ENCODE data around the gene KANSL3.

The KANSL3 gene

DNA sequence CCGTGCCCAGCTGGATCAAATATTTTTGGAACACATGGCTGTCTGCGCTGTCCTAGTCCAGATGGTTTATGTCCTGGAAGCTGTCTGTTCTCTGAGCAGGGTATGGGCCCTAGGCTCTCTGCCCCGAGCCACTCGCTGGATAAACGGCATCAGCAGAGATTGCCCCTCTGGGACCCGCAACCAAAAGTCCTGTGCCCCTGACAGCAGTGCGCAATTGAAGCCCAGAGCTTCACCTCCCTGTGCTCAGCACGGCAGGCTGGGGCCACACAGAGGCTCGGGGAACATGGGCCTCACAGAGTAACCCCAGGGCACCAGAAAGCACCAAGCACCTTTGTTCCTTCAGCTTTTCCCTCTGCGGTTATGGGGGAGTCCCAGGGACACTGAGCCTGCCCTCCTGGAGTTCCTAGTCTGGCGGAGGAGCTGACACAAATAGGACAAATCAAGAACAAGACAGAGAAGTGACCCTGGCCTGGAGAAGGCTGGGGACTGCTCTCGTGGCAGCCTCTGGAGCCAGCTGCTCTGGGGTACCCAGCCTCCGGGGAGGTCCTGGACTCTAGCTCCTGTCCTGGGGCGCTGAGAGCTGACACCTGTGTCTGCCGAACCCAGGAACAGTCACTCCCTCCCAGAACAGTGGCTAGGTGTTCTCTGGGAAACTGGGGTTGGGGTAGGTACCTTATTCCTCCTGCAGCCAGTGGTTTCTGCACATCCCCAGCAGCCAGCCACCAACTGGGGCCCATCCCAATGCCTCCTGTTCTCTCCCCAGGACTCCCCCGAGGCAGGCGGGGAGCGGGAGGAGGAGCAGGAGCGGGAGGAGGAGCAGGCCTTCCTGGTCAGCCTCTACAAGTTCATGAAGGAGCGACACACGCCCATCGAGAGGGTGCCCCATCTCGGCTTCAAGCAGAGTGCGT lies 89.3 kb downstream of the KANSL3 start:
- no peak for ATAC-seq
- TF ChIP-seq GLIS3 (CRISPR knock-in tag; IDR thresholded peaks at IDR 0.05): no peak
- TF ChIP-seq, protein P1, sequence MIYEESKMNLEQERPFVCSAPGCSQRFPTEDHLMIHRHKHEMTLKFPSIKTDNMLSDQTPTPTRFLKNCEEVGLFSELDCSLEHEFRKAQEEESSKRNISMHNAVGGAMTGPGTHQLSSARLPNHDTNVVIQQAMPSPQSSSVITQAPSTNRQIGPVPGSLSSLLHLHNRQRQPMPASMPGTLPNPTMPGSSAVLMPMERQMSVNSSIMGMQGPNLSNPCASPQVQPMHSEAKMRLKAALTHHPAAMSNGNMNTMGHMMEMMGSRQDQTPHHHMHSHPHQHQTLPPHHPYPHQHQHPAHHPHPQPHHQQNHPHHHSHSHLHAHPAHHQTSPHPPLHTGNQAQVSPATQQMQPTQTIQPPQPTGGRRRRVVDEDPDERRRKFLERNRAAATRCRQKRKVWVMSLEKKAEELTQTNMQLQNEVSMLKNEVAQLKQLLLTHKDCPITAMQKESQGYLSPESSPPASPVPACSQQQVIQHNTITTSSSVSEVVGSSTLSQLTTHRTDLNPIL (CRISPR knock-in tag; IDR thresholded peaks at IDR 0.05; ENCODE audit: low read depth): no peak
- no peak for TF ChIP-seq PPARA (CRISPR knock-in tag; IDR thresholded peaks at IDR 0.05; ENCODE audit: borderline replicate concordance)
- no peak for TF ChIP-seq BACH2 (CRISPR knock-in tag; IDR thresholded peaks at IDR 0.05; ENCODE audit: borderline replicate concordance)
- TF ChIP-seq ZNF8 (CRISPR knock-in tag; IDR thresholded peaks at IDR 0.05): no peak
- no peak for TF ChIP-seq TSHZ2 (CRISPR knock-in tag; IDR thresholded peaks at IDR 0.05)
- no peak for TF ChIP-seq RARB (CRISPR knock-in tag; IDR thresholded peaks at IDR 0.05)
- TF ChIP-seq TOX (CRISPR knock-in tag; IDR thresholded peaks at IDR 0.05; ENCODE audit: borderline replicate concordance): no peak
- no peak for TF ChIP-seq ISL1 (CRISPR knock-in tag; IDR thresholded peaks at IDR 0.05)

GRCh38 chr2:96547731-96548171 lies 90.4 kb downstream of the KANSL3 start:
- TF ChIP-seq, protein P2, sequence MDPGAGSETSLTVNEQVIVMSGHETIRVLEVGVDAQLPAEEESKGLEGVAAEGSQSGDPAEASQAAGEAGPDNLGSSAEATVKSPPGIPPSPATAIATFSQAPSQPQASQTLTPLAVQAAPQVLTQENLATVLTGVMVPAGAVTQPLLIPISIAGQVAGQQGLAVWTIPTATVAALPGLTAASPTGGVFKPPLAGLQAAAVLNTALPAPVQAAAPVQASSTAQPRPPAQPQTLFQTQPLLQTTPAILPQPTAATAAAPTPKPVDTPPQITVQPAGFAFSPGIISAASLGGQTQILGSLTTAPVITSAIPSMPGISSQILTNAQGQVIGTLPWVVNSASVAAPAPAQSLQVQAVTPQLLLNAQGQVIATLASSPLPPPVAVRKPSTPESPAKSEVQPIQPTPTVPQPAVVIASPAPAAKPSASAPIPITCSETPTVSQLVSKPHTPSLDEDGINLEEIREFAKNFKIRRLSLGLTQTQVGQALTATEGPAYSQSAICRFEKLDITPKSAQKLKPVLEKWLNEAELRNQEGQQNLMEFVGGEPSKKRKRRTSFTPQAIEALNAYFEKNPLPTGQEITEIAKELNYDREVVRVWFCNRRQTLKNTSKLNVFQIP (CRISPR knock-in tag; IDR thresholded peaks at IDR 0.05; ENCODE audit: borderline replicate concordance, low read depth): no peak
- TF ChIP-seq ZNF565 (CRISPR knock-in tag; conservative IDR thresholded peaks at IDR 0.05; ENCODE audit: low read depth): no peak
- no peak for TF ChIP-seq CSDC2 (CRISPR knock-in tag; IDR thresholded peaks at IDR 0.05)
- TF ChIP-seq, protein P1 (CRISPR knock-in tag; IDR thresholded peaks at IDR 0.05; ENCODE audit: low read depth): no peak
- TF ChIP-seq PATZ1 (CRISPR knock-in tag; IDR thresholded peaks at IDR 0.05; ENCODE audit: borderline replicate concordance): no peak
- no peak for TF ChIP-seq ISL1 (CRISPR knock-in tag; IDR thresholded peaks at IDR 0.05)
- TF ChIP-seq RARB (CRISPR knock-in tag; IDR thresholded peaks at IDR 0.05): no peak
- TF ChIP-seq OSR1 (CRISPR knock-in tag; IDR thresholded peaks at IDR 0.05): no peak
- no peak for TF ChIP-seq ZNF8 (CRISPR knock-in tag; IDR thresholded peaks at IDR 0.05)
- TF ChIP-seq GLIS3 (CRISPR knock-in tag; IDR thresholded peaks at IDR 0.05): no peak
- TF ChIP-seq ESRRG (CRISPR knock-in tag; IDR thresholded peaks at IDR 0.05): no peak
- TF ChIP-seq, protein P3, sequence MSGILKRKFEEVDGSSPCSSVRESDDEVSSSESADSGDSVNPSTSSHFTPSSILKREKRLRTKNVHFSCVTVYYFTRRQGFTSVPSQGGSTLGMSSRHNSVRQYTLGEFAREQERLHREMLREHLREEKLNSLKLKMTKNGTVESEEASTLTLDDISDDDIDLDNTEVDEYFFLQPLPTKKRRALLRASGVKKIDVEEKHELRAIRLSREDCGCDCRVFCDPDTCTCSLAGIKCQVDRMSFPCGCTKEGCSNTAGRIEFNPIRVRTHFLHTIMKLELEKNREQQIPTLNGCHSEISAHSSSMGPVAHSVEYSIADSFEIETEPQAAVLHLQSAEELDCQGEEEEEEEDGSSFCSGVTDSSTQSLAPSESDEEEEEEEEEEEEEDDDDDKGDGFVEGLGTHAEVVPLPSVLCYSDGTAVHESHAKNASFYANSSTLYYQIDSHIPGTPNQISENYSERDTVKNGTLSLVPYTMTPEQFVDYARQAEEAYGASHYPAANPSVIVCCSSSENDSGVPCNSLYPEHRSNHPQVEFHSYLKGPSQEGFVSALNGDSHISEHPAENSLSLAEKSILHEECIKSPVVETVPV (CRISPR knock-in tag; IDR thresholded peaks at IDR 0.05): no peak
- TF ChIP-seq TOX (CRISPR knock-in tag; IDR thresholded peaks at IDR 0.05; ENCODE audit: borderline replicate concordance): no peak
- TF ChIP-seq ZNF70 (CRISPR knock-in tag; IDR thresholded peaks at IDR 0.05): no peak
- TF ChIP-seq ZFP3 (CRISPR knock-in tag; IDR thresholded peaks at IDR 0.05): no peak
- TF ChIP-seq TCF4 (CRISPR knock-in tag; IDR thresholded peaks at IDR 0.05; ENCODE audit: borderline replicate concordance): no peak
- TF ChIP-seq PPARA (CRISPR knock-in tag; IDR thresholded peaks at IDR 0.05; ENCODE audit: borderline replicate concordance): no peak
- TF ChIP-seq ZC3H10 (CRISPR knock-in tag; IDR thresholded peaks at IDR 0.05): no peak
- ATAC-seq: no peak
